Testis (tissue), 2 donors: ENCODE data around the gene SMIM36.

Experiments used
- POLR2A ChIP-seq: fragments of 450-650 bp; IDR thresholded peaks from one replicate; pipeline ENCODE4 v1.6.1; 2017; ENCODE audit warnings: antibody characterized with exemption, mild to moderate bottlenecking, moderate library complexity
- TF ChIP-seq, protein P1 (sequence below), 3 experiments: fragments of 450-650 bp in 2 of 3; fragments of 200-600 bp in 1 of 3; sonication (generic) in 1 of 3; IDR thresholded peaks; one replicate each; pipeline ENCODE4 v1.5.1; 2016 to 2019; ENCODE audit warnings: antibody characterized with exemption in 3 of 3, mild to moderate bottlenecking in 2 of 3, moderate library complexity in 1 of 3

DNA sequence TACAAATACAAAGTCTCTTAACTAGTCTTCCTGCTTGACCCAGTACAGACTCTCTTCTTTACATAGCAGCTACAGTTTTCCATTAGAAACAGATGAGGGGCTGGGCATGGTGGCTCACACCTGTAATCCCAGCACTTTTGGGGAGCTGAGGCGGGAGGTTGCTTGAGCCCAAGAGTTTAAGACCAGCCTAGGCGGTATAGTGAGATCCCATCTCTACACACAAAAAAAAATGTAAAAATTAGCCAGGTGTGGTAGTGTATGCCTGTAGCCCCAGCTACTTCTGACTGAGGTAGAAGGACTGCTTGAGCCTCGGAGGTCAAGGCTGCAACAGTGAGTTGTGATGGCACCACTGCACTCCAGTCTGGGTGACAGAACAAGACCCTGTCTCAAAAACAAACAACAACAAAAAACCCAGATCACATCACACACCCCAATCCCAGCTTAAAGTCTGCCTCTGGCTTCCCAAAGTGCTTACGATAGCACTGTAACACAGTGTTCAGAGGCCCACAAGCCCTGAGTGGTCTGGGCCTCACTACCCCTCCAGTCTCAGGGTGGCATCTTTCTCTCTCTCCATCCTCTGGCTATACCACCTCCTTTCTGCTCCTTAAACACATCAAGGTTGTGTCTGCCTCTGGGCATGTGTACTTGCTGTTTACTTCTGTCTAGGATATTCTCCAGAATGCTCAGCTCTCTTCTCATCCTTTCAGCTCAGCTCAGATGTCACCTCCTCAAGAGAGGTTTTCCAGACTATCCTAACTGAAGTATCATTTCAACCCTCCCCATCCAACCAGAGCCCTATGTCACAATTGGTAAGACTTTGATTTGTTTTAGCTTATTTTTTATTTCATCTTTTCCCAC, 93.6 kb downstream of the SMIM36 start:
- TF ChIP-seq, protein P1, sequence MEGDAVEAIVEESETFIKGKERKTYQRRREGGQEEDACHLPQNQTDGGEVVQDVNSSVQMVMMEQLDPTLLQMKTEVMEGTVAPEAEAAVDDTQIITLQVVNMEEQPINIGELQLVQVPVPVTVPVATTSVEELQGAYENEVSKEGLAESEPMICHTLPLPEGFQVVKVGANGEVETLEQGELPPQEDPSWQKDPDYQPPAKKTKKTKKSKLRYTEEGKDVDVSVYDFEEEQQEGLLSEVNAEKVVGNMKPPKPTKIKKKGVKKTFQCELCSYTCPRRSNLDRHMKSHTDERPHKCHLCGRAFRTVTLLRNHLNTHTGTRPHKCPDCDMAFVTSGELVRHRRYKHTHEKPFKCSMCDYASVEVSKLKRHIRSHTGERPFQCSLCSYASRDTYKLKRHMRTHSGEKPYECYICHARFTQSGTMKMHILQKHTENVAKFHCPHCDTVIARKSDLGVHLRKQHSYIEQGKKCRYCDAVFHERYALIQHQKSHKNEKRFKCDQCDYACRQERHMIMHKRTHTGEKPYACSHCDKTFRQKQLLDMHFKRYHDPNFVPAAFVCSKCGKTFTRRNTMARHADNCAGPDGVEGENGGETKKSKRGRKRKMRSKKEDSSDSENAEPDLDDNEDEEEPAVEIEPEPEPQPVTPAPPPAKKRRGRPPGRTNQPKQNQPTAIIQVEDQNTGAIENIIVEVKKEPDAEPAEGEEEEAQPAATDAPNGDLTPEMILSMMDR (IDR thresholded peaks at IDR 0.05) = no peak
- no peak for TF ChIP-seq POLR2A
